Mesenchymal stem cell (in vitro differentiated cells and primary cell): ENCODE results near the gene PMAIP1.

Experiments used
- DNase-seq: peaks from one replicate; pipeline ENCODE4 v3.0.0-alpha.2; 2013
- H2AFZ ChIP-seq: one replicate; pipeline ENCODE4 v1.6.1; 2013; ENCODE audit warnings: low read depth, mild to moderate bottlenecking, control low read depth, inconsistent platforms, low read length, moderate library complexity
- H2AK5ac ChIP-seq: 2 replicates; pipeline ENCODE4 v1.6.1; 2013; ENCODE audit warnings: low read length, moderate library complexity, mild to moderate bottlenecking, inconsistent platforms; ENCODE audit not compliant: severe bottlenecking
- H2BK120ac ChIP-seq: one replicate; pipeline ENCODE4 v1.6.1; 2013; ENCODE audit warnings: low read depth, mild to moderate bottlenecking, inconsistent platforms, low read length, moderate library complexity
- H2BK12ac ChIP-seq, 2 experiments: one replicate each; pipeline ENCODE4 v1.6.1; 2013; ENCODE audit warnings: inconsistent platforms in 2 of 2, low read length in 2 of 2, mild to moderate bottlenecking in 2 of 2, moderate library complexity in 2 of 2, control low read depth in 1 of 2
- H2BK15ac ChIP-seq: one replicate; pipeline ENCODE4 v1.6.1; 2013; ENCODE audit warnings: mild to moderate bottlenecking, low read depth, inconsistent platforms; ENCODE audit not compliant: poor library complexity, severe bottlenecking
- H2BK5ac ChIP-seq: 2 replicates; pipeline ENCODE4 v1.6.1; 2013; ENCODE audit warnings: low read depth, mild to moderate bottlenecking, low read length, control low read depth, inconsistent platforms; ENCODE audit not compliant: poor library complexity, severe bottlenecking
- H3K14ac ChIP-seq, 2 experiments: one replicate each; pipeline ENCODE4 v1.6.1; 2013; ENCODE audit warnings: inconsistent platforms in 2 of 2, low read length in 2 of 2, control low read depth in 1 of 2, mild to moderate bottlenecking in 1 of 2, moderate library complexity in 1 of 2
- H3K18ac ChIP-seq, 2 experiments: one replicate each; pipeline ENCODE4 v1.6.1; 2013; ENCODE audit warnings: inconsistent platforms in 2 of 2, low read length in 2 of 2, control low read depth in 1 of 2, low read depth in 1 of 2, mild to moderate bottlenecking in 1 of 2
- H3K23ac ChIP-seq, 2 experiments: one replicate each; pipeline ENCODE4 v1.6.1; 2013; ENCODE audit warnings: inconsistent platforms in 2 of 2, low read length in 2 of 2, mild to moderate bottlenecking in 2 of 2, moderate library complexity in 2 of 2, control low read depth in 1 of 2
- H3K27ac ChIP-seq: 2 replicates; pipeline ENCODE4 v1.5.1; 2013; ENCODE audit warnings: mild to moderate bottlenecking, moderate library complexity, low read length, control low read depth, inconsistent platforms; ENCODE audit not compliant: poor library complexity, severe bottlenecking
- H3K27me3 ChIP-seq, 2 experiments: 2 replicates each; pipeline versions ENCODE4 v1.6.1 to v1.7.0; 2013; ENCODE audit warnings: low read length in 2 of 2, mild to moderate bottlenecking in 2 of 2, moderate library complexity in 2 of 2, control low read depth in 1 of 2, inconsistent platforms in 1 of 2; ENCODE audit not compliant: control insufficient read depth in 1 of 2, insufficient read depth in 1 of 2
- H3K36me3 ChIP-seq, 2 experiments: 2 replicates each; pipeline versions ENCODE4 v1.6.1 to v1.7.0; 2013; ENCODE audit warnings: low read length in 2 of 2, control low read depth in 1 of 2, inconsistent platforms in 1 of 2, low read depth in 1 of 2, mild to moderate bottlenecking in 1 of 2; ENCODE audit not compliant: insufficient read depth in 2 of 2, control insufficient read depth in 1 of 2
- H3K4ac ChIP-seq, 2 experiments: one replicate each; pipeline ENCODE4 v1.6.1; 2013; ENCODE audit warnings: inconsistent platforms in 2 of 2, low read length in 2 of 2, mild to moderate bottlenecking in 2 of 2, moderate library complexity in 2 of 2, control low read depth in 1 of 2, low read depth in 1 of 2
- H3K4me1 ChIP-seq: 2 replicates; pipeline ENCODE4 v1.6.1; 2013; ENCODE audit warnings: low read depth, low read length, control low read depth; ENCODE audit not compliant: control insufficient read depth, insufficient read depth
- H3K4me2 ChIP-seq: 2 replicates; pipeline ENCODE4 v1.6.1; 2013; ENCODE audit warnings: low read length, mild to moderate bottlenecking, inconsistent platforms; ENCODE audit not compliant: poor library complexity, severe bottlenecking
- H3K4me3 ChIP-seq, 2 experiments: 2 replicates each; pipeline versions ENCODE4 v1.5.1 to v1.7.0; 2013; ENCODE audit warnings: low read length in 2 of 2, mild to moderate bottlenecking in 2 of 2, control low read depth in 1 of 2, low read depth in 1 of 2; ENCODE audit not compliant: insufficient read depth in 1 of 2
- H3K79me1 ChIP-seq: replicated peaks from 2 replicates; pipeline ENCODE4 v1.6.1; 2013; ENCODE audit warnings: mild to moderate bottlenecking, control low read depth, low read length, inconsistent platforms; ENCODE audit not compliant: poor library complexity, severe bottlenecking
- H3K9ac ChIP-seq: 2 replicates; pipeline ENCODE4 v1.7.0; 2013; ENCODE audit warnings: mild to moderate bottlenecking, low read length, moderate library complexity
- H3K9me3 ChIP-seq: 2 replicates; pipeline ENCODE4 v1.7.0; 2013; ENCODE audit warnings: mild to moderate bottlenecking, low read length; ENCODE audit not compliant: control insufficient read depth
- H4K8ac ChIP-seq: one replicate; pipeline ENCODE4 v1.6.1; 2013; ENCODE audit warnings: inconsistent platforms, mild to moderate bottlenecking, low read length, moderate library complexity
- H4K91ac ChIP-seq: one replicate; pipeline ENCODE4 v1.6.1; 2013; ENCODE audit warnings: mild to moderate bottlenecking, low read length, inconsistent platforms
- WGBS: methylation state at CpG from one replicate; pipeline ENCODE4 v1.1.7; 2013; ENCODE audit warnings: mixed read lengths; 5-methylcytosine and 5-hydroxymethylcytosine counted together

PMAIP1 gene

GRCh38 chr18:59942601-59943000, 42.8 kb downstream of the PMAIP1 start:
- Histone ChIP-seq H2BK15ac (no peak overlapping the region), H2BK120ac (no peak overlapping the region), H3K27ac (no peak overlapping the region), H3K4me1 (peaks cover 3% of the 10 kb centered on the region), H3K23ac (no peak overlapping the region), H2BK5ac (no peak overlapping the region), H2AFZ (no peak overlapping the region), H3K27me3 (no peaks in the 10 kb centered on the region), H3K14ac (no peak overlapping the region), H3K79me1 (no peaks in the 10 kb centered on the region), H4K8ac (no peak overlapping the region), H3K4me2 (no peak overlapping the region), H2AK5ac (no peak overlapping the region), H2BK12ac (no peak overlapping the region), H3K36me3 (no peaks in the 10 kb centered on the region), H3K4ac (no peak overlapping the region), H3K9me3 (no peaks in the 10 kb centered on the region), H3K18ac (no peak overlapping the region), H3K4me3 (no peak overlapping the region), H3K9ac (no peak overlapping the region), H4K91ac (no peak overlapping the region)
- WGBS = 100% methylated on average over 2 of the region's 4 CpGs
- DNase-seq = no peak

- no peak overlapping the region for H3K14ac ChIP-seq
- no peak overlapping the region for H3K4me3 ChIP-seq
Observed at GRCh38 chr18:59945544-59945943, 45.7 kb downstream of the PMAIP1 start.

GRCh38 chr18:59950215-59950944, 50.6 kb downstream of the PMAIP1 start:
- no peak overlapping the region for H2BK15ac ChIP-seq
- H3K4me2 ChIP-seq = no peak overlapping the region
- no peak overlapping the region for H3K4ac ChIP-seq
- H4K91ac ChIP-seq = no peak overlapping the region
- no peak overlapping the region for H2AFZ ChIP-seq
- no peak overlapping the region for H3K27ac ChIP-seq
- H2BK12ac ChIP-seq = no peak overlapping the region
- no peak overlapping the region for H2BK120ac ChIP-seq
- 90% methylated on average over 6 of the region's 6 CpGs for WGBS
- no peak overlapping the region for H2BK5ac ChIP-seq
- no peak overlapping the region for H2AK5ac ChIP-seq
- H3K4me1 ChIP-seq = peaks cover 2% of the 10 kb centered on the region
- H3K23ac ChIP-seq = no peak overlapping the region
- H3K9ac ChIP-seq = peak overlapping the region; percentile 29
- H3K18ac ChIP-seq = no peak overlapping the region
- H3K79me1 ChIP-seq = no peaks in the 10 kb centered on the region
- DNase-seq = peak; percentile 26
- H3K36me3 ChIP-seq = no peaks in the 10 kb centered on the region
- no peaks in the 10 kb centered on the region for H3K27me3 ChIP-seq
- H3K14ac ChIP-seq = no peak overlapping the region
- H3K9me3 ChIP-seq = no peaks in the 10 kb centered on the region
- H3K4me3 ChIP-seq = no peak overlapping the region
- no peak overlapping the region for H4K8ac ChIP-seq

More at GRCh38 chr18:59945544-59945943, 45.7 kb downstream of the PMAIP1 start:
- Histone ChIP-seq H3K9me3 (no peaks in the 10 kb centered on the region), H3K4me1 (no peaks in the 10 kb centered on the region), H3K27me3 (no peaks in the 10 kb centered on the region), H3K9ac (no peak overlapping the region), H4K8ac (no peak overlapping the region), H2BK12ac (no peak overlapping the region), H3K4me2 (no peak overlapping the region), H4K91ac (no peak overlapping the region), H3K79me1 (no peaks in the 10 kb centered on the region), H2BK120ac (no peak overlapping the region), H3K18ac (no peak overlapping the region), H3K36me3 (no peaks in the 10 kb centered on the region), H3K4ac (no peak overlapping the region), H3K27ac (no peak overlapping the region), H2BK15ac (no peak overlapping the region), H2AFZ (no peak overlapping the region), H2AK5ac (no peak overlapping the region), H3K23ac (no peak overlapping the region), H2BK5ac (no peak overlapping the region)
- WGBS = 100% methylated on average over 2 of the region's 2 CpGs
- no peak for DNase-seq

GRCh38 chr18:59951591-59951990, 51.8 kb downstream of the PMAIP1 start:
- H3K4me3 ChIP-seq = no peak overlapping the region
- H3K36me3 ChIP-seq = no peaks in the 10 kb centered on the region
- no peak overlapping the region for H3K27ac ChIP-seq
- H3K4me2 ChIP-seq = no peak overlapping the region
- H2BK15ac ChIP-seq = no peak overlapping the region
- H3K18ac ChIP-seq = no peak overlapping the region
- H4K91ac ChIP-seq = no peak overlapping the region
- no peak overlapping the region for H3K9ac ChIP-seq
- H2BK12ac ChIP-seq = no peak overlapping the region
- no peak overlapping the region for H2BK120ac ChIP-seq
- no peak overlapping the region for H3K23ac ChIP-seq
- no peak overlapping the region for H3K14ac ChIP-seq
- DNase-seq = no peak
- H2AK5ac ChIP-seq = no peak overlapping the region
- H3K79me1 ChIP-seq = no peaks in the 10 kb centered on the region
- no peak overlapping the region for H2BK5ac ChIP-seq
- WGBS = 92% methylated on average over 3 of the region's 4 CpGs
- no peak overlapping the region for H2AFZ ChIP-seq
- no peak overlapping the region for H3K4ac ChIP-seq
- H3K9me3 ChIP-seq = no peaks in the 10 kb centered on the region
- H3K27me3 ChIP-seq = no peaks in the 10 kb centered on the region
- H3K4me1 ChIP-seq = peaks cover 2% of the 10 kb centered on the region
- H4K8ac ChIP-seq = no peak overlapping the region
